Colonic mucosa (tissue), 4 donors: ENCODE results near the gene DUSP16. TPM values are rescaled to one million over a fixed set of nuclear protein-coding genes. Genes with fewer than 3 reads are reported as not detected.

Source experiments
- DNase-seq: peaks from one replicate; pipeline ENCODE4 v3.0.0-alpha.2; 2020
- H3K27ac ChIP-seq: fragments of 200-600 bp; one replicate; pipeline ENCODE4 v1.8.0; 2021
- H3K27me3 ChIP-seq: fragments of 200-600 bp; one replicate; pipeline ENCODE4 v1.8.0; 2021
- H3K36me3 ChIP-seq: fragments of 200-600 bp; one replicate; pipeline ENCODE4 v1.8.0; 2021
- H3K4me1 ChIP-seq: fragments of 200-600 bp; one replicate; pipeline ENCODE4 v1.8.0; 2021; ENCODE audit warnings: mild to moderate bottlenecking
- H3K4me3 ChIP-seq: fragments of 200-600 bp; one replicate; pipeline ENCODE4 v1.8.0; 2021
- H3K9ac ChIP-seq, 2 donors: one replicate each; pipeline ENCODE4 v1.7.0; 2013; ENCODE audit warnings: control low read depth in 2 of 2, low read depth in 2 of 2, low read length in 2 of 2
- H3K9me3 ChIP-seq: fragments of 200-600 bp; one replicate; pipeline ENCODE4 v1.8.0; 2021
- intact Hi-C: fragments of 100-400 bp; cut with DNase I; formaldehyde crosslinking; loops from one replicate; pipeline ENCODE4 v1.14.1; 2022
- total RNA-seq, 2 donors: library from RNA; stranded (reverse); fragmentation: NEBNext Ultra II Directional in 1 of 2; extraction: Animal tissue kit (Norgen Biotek cat#: 25700) in 1 of 2; gene quantifications; one replicate each; pipeline ENCODE4 v1.2.1, GENCODE V29; 2021
- TF ChIP-seq, protein P1 (sequence below): fragments of 200-600 bp; IDR thresholded peaks from one replicate; pipeline ENCODE4 v1.8.0; 2022; ENCODE audit warnings: antibody characterized with exemption, mild to moderate bottlenecking
- donor health status: healthy.
- donor health status: DM: no; HTN: no; CAD: no.
- donor health status: DM: no; HTN: no; CAD: no.

Gene DUSP16
- total RNA-seq, 2 donors from 2014 or later: 47.5 to 60.2 TPM

DNA sequence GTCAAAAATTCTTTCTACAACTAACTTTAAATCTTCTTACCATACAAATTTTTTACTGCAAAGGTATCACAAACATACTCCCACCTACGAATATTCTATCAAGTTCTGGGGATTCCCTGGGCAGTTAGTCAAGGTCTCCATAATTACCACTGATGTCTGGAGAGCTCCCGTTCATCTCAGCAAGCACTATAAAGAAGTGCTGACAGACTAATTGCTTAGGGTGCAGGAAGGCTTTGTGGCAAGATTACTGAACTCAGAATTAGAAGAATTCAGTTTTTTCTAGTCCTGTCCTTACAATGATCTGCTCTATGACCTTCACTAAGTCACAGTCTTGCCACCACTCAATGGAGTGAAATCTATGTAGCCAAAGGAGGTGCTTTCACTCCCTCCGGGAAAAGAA lies 61.5 kb downstream of the DUSP16 start:
- Histone ChIP-seq H3K4me1 (no peaks in the 10 kb centered on the region), H3K36me3 (no peaks in the 10 kb centered on the region), H3K9me3 (no peaks in the 10 kb centered on the region), H3K9ac (no peak overlapping the region), H3K27me3 (no peaks in the 10 kb centered on the region), H3K27ac (no peak overlapping the region), H3K4me3 (no peak overlapping the region)
- no peak for DNase-seq
- intact Hi-C loops: loop anchor here (10.0 kb wide), 2 partner anchors 106 to 154 kb away; no protein-coding TSS in a partner anchor
- TF ChIP-seq, protein P1, sequence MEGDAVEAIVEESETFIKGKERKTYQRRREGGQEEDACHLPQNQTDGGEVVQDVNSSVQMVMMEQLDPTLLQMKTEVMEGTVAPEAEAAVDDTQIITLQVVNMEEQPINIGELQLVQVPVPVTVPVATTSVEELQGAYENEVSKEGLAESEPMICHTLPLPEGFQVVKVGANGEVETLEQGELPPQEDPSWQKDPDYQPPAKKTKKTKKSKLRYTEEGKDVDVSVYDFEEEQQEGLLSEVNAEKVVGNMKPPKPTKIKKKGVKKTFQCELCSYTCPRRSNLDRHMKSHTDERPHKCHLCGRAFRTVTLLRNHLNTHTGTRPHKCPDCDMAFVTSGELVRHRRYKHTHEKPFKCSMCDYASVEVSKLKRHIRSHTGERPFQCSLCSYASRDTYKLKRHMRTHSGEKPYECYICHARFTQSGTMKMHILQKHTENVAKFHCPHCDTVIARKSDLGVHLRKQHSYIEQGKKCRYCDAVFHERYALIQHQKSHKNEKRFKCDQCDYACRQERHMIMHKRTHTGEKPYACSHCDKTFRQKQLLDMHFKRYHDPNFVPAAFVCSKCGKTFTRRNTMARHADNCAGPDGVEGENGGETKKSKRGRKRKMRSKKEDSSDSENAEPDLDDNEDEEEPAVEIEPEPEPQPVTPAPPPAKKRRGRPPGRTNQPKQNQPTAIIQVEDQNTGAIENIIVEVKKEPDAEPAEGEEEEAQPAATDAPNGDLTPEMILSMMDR: no peak

DNA sequence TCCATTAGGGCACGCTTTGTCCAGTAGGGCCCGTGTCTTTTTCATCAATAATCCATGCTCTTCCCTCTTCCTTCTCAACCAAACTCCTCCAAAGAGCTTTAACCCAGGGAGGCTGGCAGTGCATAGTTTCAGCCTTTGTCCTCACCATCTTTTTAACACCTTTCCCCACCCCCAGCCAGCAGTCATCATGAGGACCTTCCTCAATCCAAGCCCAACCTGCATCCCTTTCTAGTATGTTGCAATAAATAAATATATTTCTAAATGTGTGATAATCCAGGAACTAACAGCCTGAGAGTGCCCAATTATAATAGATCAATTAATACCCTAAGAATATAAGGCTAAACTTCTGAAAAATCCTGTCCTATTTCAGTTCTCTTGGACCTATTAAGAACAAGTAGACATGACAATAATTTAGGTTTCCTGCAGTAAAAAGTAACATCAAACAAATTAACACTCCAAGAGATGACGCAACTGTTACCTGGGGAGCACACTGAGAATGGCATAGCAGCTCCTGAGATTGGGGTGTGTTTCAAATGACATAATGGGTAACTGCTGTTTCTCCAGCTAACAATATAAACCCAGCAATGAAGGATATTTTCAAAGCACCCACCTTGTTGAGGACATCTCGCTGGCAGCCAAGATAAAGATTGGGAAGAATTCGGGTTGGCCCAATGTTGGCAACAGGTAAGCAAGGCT lies 62.6 kb downstream of the DUSP16 start:
- Histone ChIP-seq H3K9me3 (no peaks in the 10 kb centered on the region), H3K27ac (no peak overlapping the region), H3K27me3 (no peaks in the 10 kb centered on the region), H3K4me3 (no peak overlapping the region), H3K4me1 (no peaks in the 10 kb centered on the region), H3K36me3 (no peaks in the 10 kb centered on the region), H3K9ac (no peak overlapping the region)
- no peak for DNase-seq
- TF ChIP-seq, protein P1: no peak
- intact Hi-C loops: loop anchor here (10.0 kb wide), 2 partner anchors 105 to 155 kb away; no protein-coding TSS in a partner anchor

DNA sequence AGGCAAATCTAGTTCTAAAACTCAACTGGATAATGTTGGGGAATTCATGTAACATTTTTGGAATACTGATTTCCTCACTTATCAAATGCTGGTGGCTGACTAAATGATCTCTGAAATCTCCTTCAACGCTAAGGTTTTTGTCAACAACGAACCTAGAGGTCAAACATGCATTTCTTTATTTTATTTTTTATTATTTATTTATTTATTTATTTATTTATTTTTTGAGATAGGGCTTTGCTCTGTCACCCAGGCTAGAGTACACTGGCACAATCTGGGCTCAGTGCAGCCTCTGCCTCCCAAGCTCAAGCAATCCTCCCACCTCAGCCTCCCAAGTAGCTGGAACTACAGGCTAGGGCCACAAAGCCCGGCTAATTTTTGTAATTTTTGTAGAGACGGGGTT lies 64.5 kb downstream of the DUSP16 start:
- TF ChIP-seq, protein P1: no peak
- intact Hi-C loops: no loop called here
- DNase-seq: no peak
- Histone ChIP-seq H3K4me3 (no peak overlapping the region), H3K36me3 (no peaks in the 10 kb centered on the region), H3K9me3 (no peaks in the 10 kb centered on the region), H3K27ac (no peak overlapping the region), H3K9ac (no peak overlapping the region), H3K27me3 (no peaks in the 10 kb centered on the region), H3K4me1 (no peaks in the 10 kb centered on the region)

DNA sequence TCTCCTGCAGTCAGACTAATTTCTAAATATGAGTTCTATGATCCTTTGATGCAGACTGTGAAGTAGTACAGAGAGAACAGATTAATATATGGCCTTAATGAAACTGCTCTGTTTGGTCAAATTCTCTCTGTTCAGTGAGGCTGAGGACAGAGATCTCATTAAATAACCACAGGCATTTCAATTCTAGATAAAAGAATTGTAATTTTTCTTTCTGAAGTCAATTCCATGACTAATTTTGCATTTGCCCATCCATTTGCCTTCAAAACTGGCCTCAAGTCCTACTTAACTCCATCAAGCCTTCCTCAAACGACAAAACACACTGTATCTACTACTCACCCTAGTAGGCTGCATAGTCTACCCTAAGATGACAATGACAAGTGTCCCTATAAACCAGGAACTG lies 67.1 kb downstream of the DUSP16 start:
- intact Hi-C loops: no loop called here
- Histone ChIP-seq H3K4me1 (no peaks in the 10 kb centered on the region), H3K36me3 (no peaks in the 10 kb centered on the region), H3K9me3 (no peaks in the 10 kb centered on the region), H3K4me3 (no peak overlapping the region), H3K9ac (no peak overlapping the region), H3K27ac (no peak overlapping the region), H3K27me3 (no peaks in the 10 kb centered on the region)
- TF ChIP-seq, protein P1: no peak
- no peak for DNase-seq

DNA sequence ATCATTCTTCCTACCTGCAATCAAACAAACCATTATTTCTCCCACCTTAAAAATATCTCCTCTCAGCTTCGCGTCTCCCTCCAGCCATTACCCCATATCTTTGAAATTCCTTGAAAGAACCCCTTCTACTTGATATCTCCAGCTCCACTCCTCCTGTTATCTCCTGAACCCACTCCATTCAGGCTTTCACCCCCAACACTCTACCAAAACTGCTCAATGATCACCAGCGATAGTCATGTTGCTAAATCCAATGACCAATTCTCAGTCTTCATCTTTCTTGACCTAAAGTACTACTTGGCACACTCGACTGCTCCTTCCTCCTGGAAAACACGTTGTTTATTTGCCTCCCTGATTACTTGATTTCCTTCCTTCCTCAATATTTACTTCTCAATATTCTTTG lies 70.1 kb downstream of the DUSP16 start:
- H3K27ac ChIP-seq: no peak overlapping the region

More for the DNA sequence above, 70.1 kb downstream of the DUSP16 start:
- Histone ChIP-seq H3K4me3 (no peak overlapping the region), H3K27me3 (no peaks in the 10 kb centered on the region), H3K4me1 (no peaks in the 10 kb centered on the region), H3K9me3 (no peaks in the 10 kb centered on the region), H3K9ac (no peak overlapping the region), H3K36me3 (no peaks in the 10 kb centered on the region)
- intact Hi-C loops: no loop called here
- no peak for DNase-seq
- TF ChIP-seq, protein P1: no peak
